Activated CD8-positive, alpha-beta memory T cell treated with anti-CD3 and anti-CD28 coated beads, Interleukin-2, amount 50 U/mL, for 48 hours (primary cell): ENCODE data around the gene SFXN2.
"Not testable (repeated sequence)": the region's sequence is repeated elsewhere in the genome, so short reads cannot be mapped to it uniquely, and the experiment has no call there.

Source experiments
- DNase-seq: peaks from one replicate; pipeline ENCODE4 v3.0.0-alpha.2; 2020

SFXN2 gene

DNA sequence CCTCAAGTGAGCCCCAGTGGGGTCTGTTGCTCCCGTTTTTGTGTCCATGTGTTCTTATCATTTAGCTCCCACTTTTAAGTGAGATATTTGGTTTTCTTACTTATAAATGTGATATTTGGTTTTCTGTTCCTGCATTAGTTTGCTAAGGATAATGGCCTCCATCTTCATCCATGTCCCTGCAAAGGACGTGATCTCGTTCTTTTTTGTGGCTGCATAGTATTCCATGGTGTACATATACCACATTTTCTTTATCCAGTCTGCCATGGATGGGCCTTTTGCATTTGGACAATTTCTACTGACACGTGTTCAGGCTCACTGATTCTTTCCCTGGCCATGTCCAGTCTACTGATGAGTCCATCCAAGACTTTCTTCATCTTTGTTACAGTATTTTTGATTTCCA, 9.6 kb downstream of the SFXN2 start:
- no peak for DNase-seq

- no peak for DNase-seq
Observed at GRCh38 chr10:102726274-102726673, 11.8 kb downstream of the SFXN2 start.

GRCh38 chr10:102727037-102727818, 12.8 kb downstream of the SFXN2 start:
- no peak for DNase-seq

GRCh38 chr10:102729029-102730026, 14.9 kb downstream of the SFXN2 start:
- peak; percentile 85 for DNase-seq

GRCh38 chr10:102731222-102731800, 16.9 kb downstream of the SFXN2 start:
- DNase-seq, result no peak

- DNase-seq, result no peak
Observed at GRCh38 chr10:102732661-102733060, 18.2 kb downstream of the SFXN2 start.

- DNase-seq, result no peak
Observed at GRCh38 chr10:102735065-102735562, 20.7 kb downstream of the SFXN2 start.

- no peak for DNase-seq
Observed at GRCh38 chr10:102738692-102739121, 24.3 kb downstream of the SFXN2 start.

DNA sequence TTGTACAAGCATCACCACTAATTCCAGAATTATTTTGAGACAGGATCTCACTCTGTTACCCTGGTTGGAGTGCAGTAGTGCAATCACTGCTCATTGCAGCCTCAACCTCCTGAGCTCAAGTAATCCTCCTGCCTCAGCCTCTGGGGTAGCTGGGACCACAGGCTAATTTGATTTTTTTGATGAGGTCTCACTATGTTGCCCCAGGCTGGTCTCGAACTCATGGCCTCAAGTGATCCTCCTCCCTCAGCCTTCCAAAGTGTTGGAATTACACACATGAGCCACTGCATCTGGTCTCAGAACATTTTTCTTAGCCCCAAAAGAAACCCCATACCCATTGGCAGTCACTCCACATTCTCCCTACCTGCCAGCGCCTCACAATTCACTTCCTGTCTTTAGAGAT, 25.8 kb downstream of the SFXN2 start:
- DNase-seq, result no peak

GRCh38 chr10:102741726-102742237, 27.3 kb downstream of the SFXN2 start:
- no peak for DNase-seq

- not testable (repeated sequence) for DNase-seq
Observed at GRCh38 chr10:102742313-102742712, 27.9 kb downstream of the SFXN2 start.

DNA sequence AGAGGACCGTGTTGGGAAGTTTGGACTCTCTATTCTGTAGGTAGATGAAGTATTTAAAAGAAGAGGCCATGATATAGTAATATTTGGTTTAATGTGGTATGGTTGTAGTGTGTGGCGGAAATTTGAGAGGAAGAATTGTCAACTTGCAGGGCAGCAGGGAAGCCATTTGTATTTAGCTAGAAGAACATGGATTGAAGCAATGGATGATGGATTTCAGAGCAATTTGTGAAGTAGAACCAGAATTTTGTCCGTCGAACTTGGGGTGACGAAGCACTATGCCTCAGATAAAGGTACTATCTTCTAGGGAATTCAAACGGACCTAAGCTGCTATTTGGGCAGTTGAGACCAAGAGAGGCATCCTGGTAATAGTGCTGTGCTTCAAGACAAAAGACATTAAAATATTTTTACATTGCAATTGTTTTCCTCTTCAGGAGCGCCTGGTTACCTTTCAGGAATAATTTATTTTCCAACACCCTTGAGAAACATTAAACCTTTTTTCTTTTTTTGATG, 28.7 kb downstream of the SFXN2 start:
- no peak for DNase-seq

DNA sequence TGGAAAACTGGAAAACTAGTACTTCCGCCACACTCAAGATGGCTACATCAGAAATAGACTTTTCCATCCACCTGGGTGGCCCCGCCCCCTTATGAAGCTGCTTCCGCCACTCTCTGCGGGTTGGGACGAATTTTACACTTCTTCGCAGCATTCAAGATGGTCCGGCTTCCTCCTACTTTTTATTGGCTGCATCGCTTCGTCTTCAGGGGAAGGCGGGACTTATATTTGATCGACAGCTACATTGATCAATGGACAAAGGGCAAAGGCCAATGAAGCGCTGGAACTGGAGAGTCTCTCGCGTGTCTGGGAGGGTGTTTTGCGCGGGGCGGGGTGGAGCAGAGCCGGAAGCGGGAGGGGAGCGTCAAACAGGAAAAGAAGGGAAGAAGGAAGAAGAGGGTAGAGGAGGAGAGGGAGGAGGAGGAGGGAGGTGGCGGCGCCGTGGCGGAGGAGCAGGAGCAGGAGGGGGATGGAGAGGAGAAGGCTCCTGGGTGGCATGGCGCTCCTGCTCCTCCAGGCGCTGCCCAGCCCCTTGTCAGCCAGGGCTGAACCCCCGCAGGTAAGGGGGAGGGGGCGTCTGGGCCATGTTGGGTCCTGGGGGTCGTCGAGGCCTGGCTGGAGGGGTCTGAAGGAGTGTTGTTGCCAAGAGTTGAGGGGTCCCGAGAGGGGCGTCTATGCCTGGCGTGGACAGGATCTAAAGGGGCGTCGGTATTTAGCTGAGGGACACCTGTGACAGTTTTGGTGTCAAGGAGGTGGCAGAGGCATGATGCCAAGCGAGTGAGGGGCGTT, 29.3 kb downstream of the SFXN2 start, which contains the start of gene WBP1L:
Gene WBP1L, plus strand, starts transcription at position 361 of the 786 bp plus-strand sequence. Its CDS starts 106 bp downstream, at position 467.
- DNase-seq, result peak; percentile 93

DNA sequence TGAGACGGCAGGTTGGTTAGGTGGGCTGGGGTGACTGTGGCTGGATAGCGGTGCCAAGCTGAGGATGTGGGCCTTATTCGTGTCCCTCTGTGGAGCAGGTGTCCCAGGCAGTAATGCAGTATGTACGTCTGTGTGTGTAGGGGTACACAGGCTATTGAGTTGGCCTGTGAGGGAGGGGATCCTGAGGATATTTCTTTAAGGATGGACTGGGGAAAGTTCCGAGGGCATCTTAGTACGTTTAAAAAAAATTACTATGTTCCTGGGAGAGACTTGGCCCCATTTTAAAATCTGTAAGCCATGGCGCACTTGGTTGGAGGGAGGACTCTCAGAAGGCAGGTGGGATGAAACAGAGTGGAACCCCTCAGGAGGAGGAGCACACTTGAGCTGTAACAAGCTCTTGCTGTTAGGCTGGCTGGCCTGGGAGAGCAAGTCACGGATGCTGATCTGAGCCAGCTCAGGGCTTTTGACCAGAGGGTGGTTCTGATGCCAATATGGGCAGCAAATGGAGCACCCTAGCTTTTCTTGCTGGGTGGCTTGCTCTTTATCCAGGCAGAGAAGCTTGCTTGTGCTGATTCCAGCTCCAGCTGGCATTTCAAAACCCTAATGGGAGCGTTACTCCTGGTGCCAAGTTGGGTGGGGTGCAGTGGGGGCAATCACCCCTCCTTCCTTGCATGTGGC, 30.1 kb downstream of the SFXN2 start:
- DNase-seq, result peak; percentile 59

DNA sequence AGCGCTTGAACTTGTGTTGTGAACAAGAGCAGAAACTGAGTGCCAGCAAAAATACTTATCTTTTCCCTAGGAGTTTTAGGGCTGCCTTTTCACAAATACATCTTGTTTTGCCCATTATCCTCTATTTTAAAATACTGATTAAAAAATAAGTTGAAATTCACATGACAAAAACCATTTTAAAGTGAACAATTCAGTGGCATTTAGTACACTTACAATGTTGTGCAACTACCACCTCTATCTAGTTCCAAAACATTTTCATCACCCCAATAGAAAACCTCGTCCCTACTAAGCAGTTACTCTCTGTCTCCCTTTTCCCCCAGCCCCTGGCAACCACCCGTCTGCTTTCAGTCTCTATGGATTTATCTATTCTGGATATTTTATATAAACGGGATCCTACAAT, 30.7 kb downstream of the SFXN2 start:
- no peak for DNase-seq

GRCh38 chr10:102752266-102752930, 38.0 kb downstream of the SFXN2 start:
- DNase-seq, result no peak

- DNase-seq, result no peak
Observed at GRCh38 chr10:102752934-102753664, 38.7 kb downstream of the SFXN2 start.

GRCh38 chr10:102753718-102754117, 39.3 kb downstream of the SFXN2 start:
- DNase-seq, result no peak

- DNase-seq, result no peak
Observed at GRCh38 chr10:102757323-102757722, 42.9 kb downstream of the SFXN2 start.
